NT2/D1 (cell line): ENCODE measurements around the gene PLEKHB2.

Source experiments
- YY1 ChIP-seq: IDR thresholded peaks from 2 replicates; pipeline ENCODE4 v1.6.1; 2011; ENCODE audit not compliant: insufficient read length, insufficient read depth
- ZNF274 ChIP-seq: IDR thresholded peaks from 2 replicates; pipeline ENCODE4 v1.6.1; 2011; ENCODE audit warnings: mild to moderate bottlenecking, low read depth, low read length

DNA sequence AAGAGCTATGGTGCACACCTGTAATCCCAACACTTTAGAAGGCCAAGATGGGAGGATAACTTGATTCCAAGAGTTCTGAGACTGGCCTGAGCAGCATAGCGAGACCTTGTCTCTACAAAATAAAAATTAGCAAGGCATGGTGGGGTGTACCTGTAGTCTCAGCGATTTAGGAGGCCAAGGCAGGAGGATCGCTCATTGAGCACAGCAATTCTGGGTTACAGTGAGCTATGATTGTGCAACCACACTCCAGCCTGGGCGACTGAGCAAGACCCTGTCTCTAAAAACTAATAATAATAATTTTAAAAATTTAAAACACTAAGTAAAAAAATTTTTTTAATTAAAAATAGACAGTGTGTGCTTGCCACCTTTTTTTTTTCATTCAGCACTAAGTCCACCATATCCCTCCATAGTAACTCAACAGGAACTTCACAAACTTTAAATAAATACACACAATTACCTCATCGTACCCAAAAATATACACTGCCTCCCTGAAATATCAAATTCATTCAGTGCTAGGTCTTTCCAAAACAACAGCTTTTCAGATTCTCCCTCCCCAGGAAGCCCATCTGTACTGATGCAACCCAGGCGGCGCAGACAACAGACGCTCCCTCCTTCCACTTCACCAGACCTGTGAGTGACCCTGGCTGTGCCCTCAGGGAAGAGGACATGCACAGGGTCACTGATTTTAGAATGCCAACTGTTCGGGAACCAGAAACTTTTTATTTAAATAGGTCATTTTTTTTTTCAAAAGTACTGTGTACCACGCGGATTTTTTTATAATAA lies 41.4 kb upstream of the PLEKHB2 start:
- TF ChIP-seq YY1 (no peak), ZNF274 (no peak)
